Measurements from ENCODE around the gene ZNF280A. TPM values are rescaled to one million over a fixed set of nuclear protein-coding genes. Genes with fewer than 3 reads are reported as not detected.

ZNF280A gene
- total and polyA plus RNA-seq, 2 donors (not counting 3 experiments of a cell fraction or from before 2014, with no cell fraction given) = 0.15 TPM; not detected in 1

DNA sequence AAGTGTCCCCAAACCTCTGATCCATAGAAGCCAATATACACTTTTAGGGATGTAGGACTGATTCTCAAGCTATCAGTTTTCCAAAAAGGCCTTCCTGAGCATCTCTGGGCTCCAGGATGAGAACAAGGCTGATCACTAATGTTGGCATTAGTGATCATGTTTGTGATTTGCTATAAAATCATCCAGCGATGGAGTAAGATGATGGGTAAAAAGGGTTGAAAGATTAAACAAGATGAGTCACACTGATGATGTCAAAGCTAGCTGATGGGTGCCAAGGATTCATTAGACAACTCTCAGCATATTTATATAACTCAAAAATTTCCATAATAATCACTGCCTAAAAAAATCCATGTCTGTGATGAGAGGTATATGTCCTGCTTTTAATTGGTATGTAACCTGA is 54.3 kb downstream of the ZNF280A start:
- no peak overlapping the region for H2AFZ ChIP-seq (ENCODE audit: low read depth, low read length)
- H3K4me1 ChIP-seq (ENCODE audit: control insufficient read depth, extremely low read depth, insufficient read depth, low read length) = no peaks in the 10 kb centered on the region
- no peak for DNase-seq (ENCODE audit: low read depth, low spot score)
- ChIA-PET POLR2A (no interaction called here), CTCF (interaction anchor here (0.6 to 7.1 kb wide), 6 partner anchors 9 to 494 kb away, joined by 3 to 51 read pairs (median 4); no protein-coding TSS in a partner anchor)
- no peaks in the 10 kb centered on the region for H3K79me2 ChIP-seq (ENCODE audit: control insufficient read depth, insufficient read depth, low read length)
- TF ChIP-seq POLR2AphosphoS5 (IDR thresholded peaks at IDR 0.05; ENCODE audit: insufficient read depth, low read depth, low read length) = no peak
- no peak for TF ChIP-seq MYC (IDR thresholded peaks at IDR 0.05; ENCODE audit: low read depth, low read length)
- TF ChIP-seq GATA2 (IDR thresholded peaks at IDR 0.05; ENCODE audit: insufficient read depth, insufficient read length, low read depth, low read length) = no peak
- no peak for TF ChIP-seq POLR2A (IDR thresholded peaks at IDR 0.05; ENCODE audit: low read depth, low read length)
- TF ChIP-seq JUN (IDR thresholded peaks at IDR 0.05; ENCODE audit: borderline replicate concordance, insufficient read depth, insufficient read length, low read depth) = no peak
- TF ChIP-seq, protein P1, sequence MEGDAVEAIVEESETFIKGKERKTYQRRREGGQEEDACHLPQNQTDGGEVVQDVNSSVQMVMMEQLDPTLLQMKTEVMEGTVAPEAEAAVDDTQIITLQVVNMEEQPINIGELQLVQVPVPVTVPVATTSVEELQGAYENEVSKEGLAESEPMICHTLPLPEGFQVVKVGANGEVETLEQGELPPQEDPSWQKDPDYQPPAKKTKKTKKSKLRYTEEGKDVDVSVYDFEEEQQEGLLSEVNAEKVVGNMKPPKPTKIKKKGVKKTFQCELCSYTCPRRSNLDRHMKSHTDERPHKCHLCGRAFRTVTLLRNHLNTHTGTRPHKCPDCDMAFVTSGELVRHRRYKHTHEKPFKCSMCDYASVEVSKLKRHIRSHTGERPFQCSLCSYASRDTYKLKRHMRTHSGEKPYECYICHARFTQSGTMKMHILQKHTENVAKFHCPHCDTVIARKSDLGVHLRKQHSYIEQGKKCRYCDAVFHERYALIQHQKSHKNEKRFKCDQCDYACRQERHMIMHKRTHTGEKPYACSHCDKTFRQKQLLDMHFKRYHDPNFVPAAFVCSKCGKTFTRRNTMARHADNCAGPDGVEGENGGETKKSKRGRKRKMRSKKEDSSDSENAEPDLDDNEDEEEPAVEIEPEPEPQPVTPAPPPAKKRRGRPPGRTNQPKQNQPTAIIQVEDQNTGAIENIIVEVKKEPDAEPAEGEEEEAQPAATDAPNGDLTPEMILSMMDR (IDR thresholded peaks at IDR 0.05; ENCODE audit: extremely low read depth in 1 of 2, insufficient read depth in 1 of 2, low read depth in 1 of 2, low read length in 2 of 2) = no peak
- TF ChIP-seq, protein P2, sequence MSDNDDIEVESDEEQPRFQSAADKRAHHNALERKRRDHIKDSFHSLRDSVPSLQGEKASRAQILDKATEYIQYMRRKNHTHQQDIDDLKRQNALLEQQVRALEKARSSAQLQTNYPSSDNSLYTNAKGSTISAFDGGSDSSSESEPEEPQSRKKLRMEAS (IDR thresholded peaks at IDR 0.05; ENCODE audit: insufficient read depth, insufficient read length) = no peak
- TF ChIP-seq FOS (IDR thresholded peaks at IDR 0.05; ENCODE audit: borderline replicate concordance, insufficient read depth, low read length) = no peak
- no peak for TF ChIP-seq EZH2 (IDR thresholded peaks at IDR 0.05; ENCODE audit: borderline replicate concordance, low read depth, low read length, severe bottlenecking)
- no peaks in the 10 kb centered on the region for H4K20me1 ChIP-seq (replicated peaks; ENCODE audit: control insufficient read depth, extremely low read depth, insufficient read depth, low read length)
- H3K27me3 ChIP-seq (ENCODE audit: control insufficient read depth in 2 of 2, insufficient read depth in 2 of 2, low read length in 2 of 2) = peaks cover 0 to 4% of the 10 kb centered on the region in 2 experiments
- no peak overlapping the region for H3K4me3 ChIP-seq (replicated peaks in 1 of 3; ENCODE audit: insufficient read depth in 1 of 3, low read depth in 1 of 3, low read length in 3 of 3)
- H3K9me1 ChIP-seq (replicated peaks; ENCODE audit: control insufficient read depth, extremely low read depth, insufficient read depth, low read length) = no peaks in the 10 kb centered on the region
- H3K27ac ChIP-seq (ENCODE audit: insufficient read depth, low read depth, low read length) = no peak overlapping the region
- BruUV-seq (replicated peaks) = no TSS peak
- intact Hi-C loops (cut with micrococcal nuclease) (loop anchor here (2.0 kb wide), 2 partner anchors 87 to 121 kb away; no protein-coding TSS in a partner anchor), dilution Hi-C loops (cut with MboI; ENCODE audit: extremely low pct_ligation_motif_present, low sequenced_read_pairs) (no loop called here)
- no peak overlapping the region for H3K9ac ChIP-seq (replicated peaks; ENCODE audit: extremely low read depth, insufficient read depth, low read length)
- H3K4me2 ChIP-seq (ENCODE audit: insufficient read depth, low read length) = no peak overlapping the region
- no peak for FAIRE-seq
- H3K9me3 ChIP-seq (replicated peaks; ENCODE audit: control insufficient read depth, insufficient read depth, low read length) = no peaks in the 10 kb centered on the region
- no peaks in the 10 kb centered on the region for H3K36me3 ChIP-seq (ENCODE audit: control insufficient read depth in 2 of 2, extremely low read depth in 1 of 2, insufficient read depth in 2 of 2, low read length in 2 of 2)
